Trophoblast cell (in vitro differentiated cells and primary cell): ENCODE data around the gene AVL9.
"Not testable (repeated sequence)": the region's sequence is repeated elsewhere in the genome, so short reads cannot be mapped to it uniquely, and the experiment has no call there.

Source experiments
- DNase-seq, 2 donors: peaks; one replicate each; pipeline ENCODE4 v3.0.0-alpha.2; 2016
- H2AFZ ChIP-seq: 2 replicates; pipeline ENCODE4 v1.6.1; 2013; ENCODE audit warnings: low read length, moderate library complexity, mild to moderate bottlenecking; ENCODE audit not compliant: insufficient read depth, poor library complexity
- H2AK5ac ChIP-seq: 2 replicates; pipeline ENCODE4 v1.6.1; 2013; ENCODE audit warnings: mild to moderate bottlenecking, low read length
- H2BK120ac ChIP-seq: 2 replicates; pipeline ENCODE4 v1.6.1; 2013; ENCODE audit warnings: low read length, mild to moderate bottlenecking, moderate library complexity; ENCODE audit not compliant: insufficient read depth, poor library complexity
- H2BK12ac ChIP-seq: 2 replicates; pipeline ENCODE4 v1.6.1; 2013; ENCODE audit warnings: mild to moderate bottlenecking, low read length, moderate library complexity
- H2BK5ac ChIP-seq: 2 replicates; pipeline ENCODE4 v1.6.1; 2013; ENCODE audit warnings: low read length, low read depth, moderate library complexity, mild to moderate bottlenecking; ENCODE audit not compliant: poor library complexity
- H3K14ac ChIP-seq: 2 replicates; pipeline ENCODE4 v1.6.1; 2013; ENCODE audit warnings: mild to moderate bottlenecking, low read length
- H3K18ac ChIP-seq: 2 replicates; pipeline ENCODE4 v1.6.1; 2013; ENCODE audit warnings: mild to moderate bottlenecking, low read length
- H3K23ac ChIP-seq: 2 replicates; pipeline ENCODE4 v1.6.1; 2013; ENCODE audit warnings: low read length
- H3K27ac ChIP-seq: 2 replicates; pipeline ENCODE4 v1.5.1; 2013; ENCODE audit warnings: low read depth, mild to moderate bottlenecking, inconsistent platforms, low read length, moderate library complexity
- H3K27me3 ChIP-seq: 2 replicates; pipeline ENCODE4 v1.6.1; 2013; ENCODE audit warnings: inconsistent platforms, mild to moderate bottlenecking, low read length, moderate library complexity; ENCODE audit not compliant: insufficient read depth
- H3K36me3 ChIP-seq, 2 experiments: 1 replicate in 1 of 2; 2 replicates in 1 of 2; pipeline ENCODE4 v1.6.1; 2013; ENCODE audit warnings: low read length in 2 of 2, mild to moderate bottlenecking in 2 of 2, moderate library complexity in 1 of 2; ENCODE audit not compliant: insufficient read depth in 2 of 2, control insufficient read depth in 1 of 2
- H3K4ac ChIP-seq: 2 replicates; pipeline ENCODE4 v1.6.1; 2013; ENCODE audit warnings: low read depth, mild to moderate bottlenecking, low read length, moderate library complexity
- H3K4me1 ChIP-seq, 2 experiments: 1 replicate in 1 of 2; 2 replicates in 1 of 2; pipeline ENCODE4 v1.6.1; 2013; ENCODE audit warnings: low read length in 2 of 2, mild to moderate bottlenecking in 2 of 2, moderate library complexity in 1 of 2; ENCODE audit not compliant: insufficient read depth in 2 of 2, control insufficient read depth in 1 of 2
- H3K4me2 ChIP-seq: 2 replicates; pipeline ENCODE4 v1.6.1; 2013; ENCODE audit warnings: inconsistent platforms, mild to moderate bottlenecking, low read length, moderate library complexity
- H3K4me3 ChIP-seq: 2 replicates; pipeline ENCODE4 v1.5.1; 2013; ENCODE audit warnings: mild to moderate bottlenecking, low read depth, low read length, inconsistent platforms
- H3K79me1 ChIP-seq: one replicate; pipeline ENCODE4 v1.6.1; 2013; ENCODE audit warnings: low read length
- H3K79me2 ChIP-seq: 2 replicates; pipeline ENCODE4 v1.6.1; 2013; ENCODE audit warnings: low read length, mild to moderate bottlenecking; ENCODE audit not compliant: control insufficient read depth, insufficient read depth, poor library complexity
- H3K9ac ChIP-seq: 2 replicates; pipeline ENCODE4 v1.6.1; 2013; ENCODE audit warnings: mild to moderate bottlenecking, low read length
- H3K9me3 ChIP-seq: 2 replicates; pipeline ENCODE4 v1.6.1; 2013; ENCODE audit warnings: low read depth, mild to moderate bottlenecking, control low read depth, inconsistent platforms, low read length; ENCODE audit not compliant: insufficient read depth
- H4K12ac ChIP-seq: 2 replicates; pipeline ENCODE4 v1.6.1; 2013; ENCODE audit warnings: low read depth, mild to moderate bottlenecking, low read length, moderate library complexity
- H4K8ac ChIP-seq: 2 replicates; pipeline ENCODE4 v1.6.1; 2013; ENCODE audit warnings: low read depth, mild to moderate bottlenecking, low read length, moderate library complexity
- H4K91ac ChIP-seq: one replicate; pipeline ENCODE4 v1.6.1; 2013; ENCODE audit warnings: low read depth, mild to moderate bottlenecking, low read length, moderate library complexity
- WGBS: extraction: QIAGEN DNeasy Blood & Tissue Kit; methylation state at CpG from one replicate; pipeline ENCODE4 v1.1.7; 2013; ENCODE audit warnings: missing lambda C conversion rate; ENCODE audit not compliant: insufficient read length, insufficient coverage; ENCODE audit errors: extremely low coverage; 5-methylcytosine and 5-hydroxymethylcytosine counted together

The AVL9 gene

DNA sequence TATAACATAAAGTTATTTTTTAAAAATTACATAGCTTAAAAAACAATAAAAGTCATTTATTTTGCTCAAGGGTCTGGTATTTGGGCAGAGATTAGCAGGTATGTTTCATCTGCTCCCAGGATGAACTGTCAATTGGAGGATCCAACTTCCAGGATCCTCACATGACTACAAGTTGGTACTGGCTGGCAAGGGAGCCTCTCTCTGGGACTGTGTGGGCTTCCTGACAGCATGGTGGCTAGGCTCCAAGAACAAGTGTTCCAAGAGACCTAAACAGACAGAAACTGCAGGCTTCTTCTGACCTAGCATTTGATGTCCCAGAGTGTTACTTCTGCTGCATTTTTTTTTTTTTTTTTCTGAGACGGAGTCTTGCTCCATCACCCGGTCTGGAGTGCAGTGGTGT, 107.2 kb downstream of the AVL9 start:
- Histone ChIP-seq H3K4ac (no peak overlapping the region), H2BK5ac (no peak overlapping the region), H3K18ac (no peak overlapping the region), H2BK120ac (no peak overlapping the region), H2AFZ (no peak overlapping the region), H3K79me1 (no peaks in the 10 kb centered on the region), H3K23ac (no peak overlapping the region), H3K9ac (no peak overlapping the region), H3K9me3 (peaks cover 3% of the 10 kb centered on the region), H3K27ac (no peak overlapping the region), H3K27me3 (no peaks in the 10 kb centered on the region), H4K8ac (no peak overlapping the region), H3K36me3 (no peaks in the 10 kb centered on the region), H2BK12ac (no peak overlapping the region), H3K79me2 (no peaks in the 10 kb centered on the region), H3K4me2 (no peak overlapping the region), H3K4me3 (no peak overlapping the region), H4K12ac (no peak overlapping the region), H2AK5ac (no peak overlapping the region), H4K91ac (no peak overlapping the region), H3K4me1 (no peaks in the 10 kb centered on the region), H3K14ac (no peak overlapping the region)
- no CpG with 5 or more reads among the region's 2 CpGs for WGBS
- no peak for DNase-seq

- not testable (repeated sequence) for H3K4me1 ChIP-seq, H3K79me2 ChIP-seq, H3K23ac ChIP-seq, H4K12ac ChIP-seq, H2AFZ ChIP-seq, H3K79me1 ChIP-seq, H3K27ac ChIP-seq, H3K14ac ChIP-seq, H3K4me3 ChIP-seq, H3K18ac ChIP-seq, H3K9me3 ChIP-seq, H3K27me3 ChIP-seq, DNase-seq, H3K4ac ChIP-seq, H3K36me3 ChIP-seq, H2BK120ac ChIP-seq, H2BK12ac ChIP-seq, H3K4me2 ChIP-seq, H2AK5ac ChIP-seq, H2BK5ac ChIP-seq, H3K9ac ChIP-seq, H4K91ac ChIP-seq, H4K8ac ChIP-seq
- WGBS = no CpG with 5 or more reads among the region's 3 CpGs
These were observed 108.2 kb downstream of the AVL9 start for GRCh38 chr7:32603492-32603891.

DNA sequence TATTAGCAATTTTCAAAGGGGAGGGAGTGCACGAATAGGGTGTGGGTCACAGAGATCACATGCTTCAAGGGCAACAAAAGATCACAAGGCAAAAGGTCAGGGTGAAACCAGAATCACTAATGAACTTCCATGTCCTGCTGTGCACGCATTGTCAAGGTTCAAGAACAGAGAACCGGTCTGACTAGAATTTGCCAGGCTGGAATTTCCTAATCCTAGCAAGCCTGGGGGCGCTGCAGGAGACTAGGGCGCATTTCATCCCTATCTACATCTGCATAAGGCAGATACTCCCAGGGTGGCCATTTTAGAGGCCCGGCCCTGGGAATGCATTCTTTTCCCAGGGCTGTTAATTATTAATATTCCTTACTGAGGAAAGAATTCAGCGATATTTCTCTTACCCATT, 108.8 kb downstream of the AVL9 start:
- WGBS = no CpG with 5 or more reads among the region's 7 CpGs
- not testable (repeated sequence) for H3K14ac ChIP-seq, H3K4ac ChIP-seq, H3K4me1 ChIP-seq, H3K79me2 ChIP-seq, H3K79me1 ChIP-seq, H3K9me3 ChIP-seq, H3K4me3 ChIP-seq, H2BK12ac ChIP-seq, H3K18ac ChIP-seq, H4K12ac ChIP-seq, H4K91ac ChIP-seq, H2BK5ac ChIP-seq, H4K8ac ChIP-seq, H2BK120ac ChIP-seq, H3K27me3 ChIP-seq, H2AK5ac ChIP-seq, H3K36me3 ChIP-seq, H3K4me2 ChIP-seq, H3K23ac ChIP-seq, H2AFZ ChIP-seq, H3K27ac ChIP-seq, H3K9ac ChIP-seq
- DNase-seq = peak in 1 of 2 donors; percentile 33

DNA sequence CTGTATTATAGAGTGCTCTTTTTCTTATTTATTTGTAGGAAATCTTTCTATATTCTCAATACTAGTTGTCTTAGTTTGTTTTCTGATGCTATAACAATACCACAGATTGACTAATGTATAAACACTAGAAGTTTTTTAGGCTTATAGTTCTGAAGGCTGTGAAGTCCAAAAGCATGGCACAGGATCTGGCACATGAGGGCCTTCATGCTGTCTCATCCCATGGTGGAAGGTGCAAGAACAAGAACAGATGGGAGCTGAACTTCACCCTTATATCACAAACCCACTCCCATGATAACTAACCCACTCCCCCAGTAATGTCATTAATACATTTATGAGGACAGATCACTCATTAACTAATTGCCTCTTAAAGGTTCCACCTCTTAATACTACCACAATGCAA, 109.7 kb downstream of the AVL9 start:
- Histone ChIP-seq H4K8ac (no peak overlapping the region), H3K23ac (no peak overlapping the region), H3K4me1 (no peaks in the 10 kb centered on the region), H2BK12ac (no peak overlapping the region), H3K79me1 (no peaks in the 10 kb centered on the region), H3K9ac (no peak overlapping the region), H3K36me3 (no peaks in the 10 kb centered on the region), H4K12ac (no peak overlapping the region), H3K18ac (no peak overlapping the region), H2AK5ac (no peak overlapping the region), H3K14ac (no peak overlapping the region), H3K4me3 (no peak overlapping the region), H3K4me2 (no peak overlapping the region), H3K79me2 (no peaks in the 10 kb centered on the region), H2BK120ac (no peak overlapping the region), H3K4ac (no peak overlapping the region), H3K27me3 (no peaks in the 10 kb centered on the region), H2AFZ (no peak overlapping the region), H3K27ac (no peak overlapping the region), H3K9me3 (peaks cover 3% of the 10 kb centered on the region), H2BK5ac (no peak overlapping the region), H4K91ac (no peak overlapping the region)
- no peak for DNase-seq

DNA sequence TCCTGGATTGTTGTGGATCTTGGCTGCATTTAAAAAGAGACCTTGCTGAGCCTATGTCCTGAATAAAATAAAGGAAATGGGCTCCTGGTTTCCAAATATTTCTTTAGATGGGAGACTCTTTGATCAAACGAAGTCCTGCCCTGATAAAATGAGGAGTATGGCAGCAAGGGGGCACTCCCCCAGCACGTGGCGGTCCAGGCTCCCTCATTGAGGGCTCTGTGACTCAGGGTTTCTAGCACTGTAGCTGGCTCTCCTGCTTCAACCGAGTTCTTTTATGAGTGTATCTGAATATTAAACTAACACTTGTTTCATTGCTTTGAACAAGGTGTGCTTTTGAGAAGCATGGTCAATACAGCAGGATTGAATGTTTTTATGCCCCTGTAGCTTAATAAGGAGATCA, 114.2 kb downstream of the AVL9 start:
- Histone ChIP-seq H3K36me3 (no peaks in the 10 kb centered on the region), H2BK5ac (no peak overlapping the region), H3K79me1 (no peaks in the 10 kb centered on the region), H4K12ac (no peak overlapping the region), H2AFZ (no peak overlapping the region), H4K91ac (no peak overlapping the region), H3K18ac (no peak overlapping the region), H3K4ac (no peak overlapping the region), H3K9me3 (peaks cover 3% of the 10 kb centered on the region), H3K14ac (no peak overlapping the region), H3K4me2 (no peak overlapping the region), H4K8ac (no peak overlapping the region), H3K27ac (no peak overlapping the region), H3K23ac (no peak overlapping the region), H3K79me2 (no peaks in the 10 kb centered on the region), H3K27me3 (no peaks in the 10 kb centered on the region), H2BK12ac (no peak overlapping the region), H3K4me3 (no peak overlapping the region), H3K9ac (no peak overlapping the region), H3K4me1 (no peaks in the 10 kb centered on the region), H2AK5ac (no peak overlapping the region), H2BK120ac (no peak overlapping the region)
- WGBS = no CpG with 5 or more reads among the region's 4 CpGs
- no peak for DNase-seq
